Psoas muscle (tissue), 8 donors: ENCODE measurements around the gene APOBEC3G. TPM values are rescaled to one million over a fixed set of nuclear protein-coding genes. Genes with fewer than 3 reads are reported as not detected.
"Not testable (repeated sequence)": the region's sequence is repeated elsewhere in the genome, so short reads cannot be mapped to it uniquely, and the experiment has no call there.

ENCODE experiments used
- ATAC-seq, 4 donors: fragments of 200-7000 bp; cut with Tn5 transposase; one replicate each; pipeline ENCODE4 v1.9.1; 2020; ENCODE audit warnings: moderate library complexity in 3 of 4, mild to moderate bottlenecking in 2 of 4
- DNase-seq, 2 donors: peaks; one replicate each; pipeline ENCODE4 v3.0.0-alpha.2; 2020
- H3K27ac ChIP-seq: fragments of 200-600 bp; one replicate; pipeline ENCODE4 v1.8.0; 2022
- H3K27me3 ChIP-seq, 3 donors: fragments of 200-600 bp in 1 of 3; one replicate each; pipeline versions ENCODE4 v1.6.1 to v1.8.0; 2013 to 2022; ENCODE audit warnings: low read length in 2 of 3, mild to moderate bottlenecking in 2 of 3, moderate library complexity in 1 of 3; ENCODE audit not compliant: insufficient read depth in 3 of 3
- H3K36me3 ChIP-seq, 2 donors: fragments of 200-600 bp in 1 of 2; one replicate each; pipeline versions ENCODE4 v1.6.1 to v1.8.0; 2013 to 2022; ENCODE audit warnings: low read depth in 1 of 2, mild to moderate bottlenecking in 1 of 2, moderate library complexity in 1 of 2; ENCODE audit not compliant: insufficient read depth in 1 of 2
- H3K4me1 ChIP-seq: fragments of 200-600 bp; one replicate; pipeline ENCODE4 v1.8.0; 2022
- H3K4me3 ChIP-seq: fragments of 200-600 bp; one replicate; pipeline ENCODE4 v1.8.0; 2022; ENCODE audit warnings: mild to moderate bottlenecking
- H3K9me3 ChIP-seq: fragments of 200-600 bp; one replicate; pipeline ENCODE4 v1.8.0; 2022
- WGBS, 3 donors: extraction: QIAGEN DNeasy Blood & Tissue Kit; methylation state at CpG; one replicate each; pipeline versions ENCODE4 v1.1.6 to v1.1.7; 2013; 5-methylcytosine and 5-hydroxymethylcytosine counted together
- intact Hi-C, 2 donors: fragments of 100-400 bp; cut with DNase I; formaldehyde crosslinking; loops; one replicate each; pipeline versions ENCODE4 v1.11.0 to v1.14.2; 2022
- polyA plus RNA-seq, 3 donors: library from polyadenylated mRNA; stranded (reverse); fragments of 200-250 nt; gene quantifications; one replicate each; pipeline ENCODE4 v1.2.3, GENCODE V29; 2013
- total RNA-seq, 4 donors: library from RNA; stranded (reverse); fragmentation: NEBNext Ultra II Directional in 2 of 4; extraction: Animal tissue kit (Norgen Biotek cat#: 25700) in 2 of 4; gene quantifications; one replicate each; pipeline versions ENCODE4 v1.2.1 to v1.2.4, GENCODE V29; 2021 to 2023
- TF ChIP-seq, protein P1 (sequence below): fragments of 200-600 bp; IDR thresholded peaks from one replicate; pipeline ENCODE4 v1.8.0; 2022; ENCODE audit warnings: antibody characterized with exemption
- donor health status: healthy with polysubstance abuse.
- donor health status: DM: no; HTN: no; CAD: no; lungs with moderate emphysema.
- donor health status: Bipolar disorder and iron deficiency.
- donor health status: healthy.
- donor health status: DM: yes; HTN: yes; CAD: no.
- donor health status: DM: no; HTN: no; CAD: no.
- donor health status: DM: no; HTN: no; CAD: no.
- donor health status: DM: yes; HTN: yes; CAD: no.

APOBEC3G gene
- total and polyA plus RNA-seq, 7 donors, result 0.45 to 1.6 (median 1.1) TPM

DNA sequence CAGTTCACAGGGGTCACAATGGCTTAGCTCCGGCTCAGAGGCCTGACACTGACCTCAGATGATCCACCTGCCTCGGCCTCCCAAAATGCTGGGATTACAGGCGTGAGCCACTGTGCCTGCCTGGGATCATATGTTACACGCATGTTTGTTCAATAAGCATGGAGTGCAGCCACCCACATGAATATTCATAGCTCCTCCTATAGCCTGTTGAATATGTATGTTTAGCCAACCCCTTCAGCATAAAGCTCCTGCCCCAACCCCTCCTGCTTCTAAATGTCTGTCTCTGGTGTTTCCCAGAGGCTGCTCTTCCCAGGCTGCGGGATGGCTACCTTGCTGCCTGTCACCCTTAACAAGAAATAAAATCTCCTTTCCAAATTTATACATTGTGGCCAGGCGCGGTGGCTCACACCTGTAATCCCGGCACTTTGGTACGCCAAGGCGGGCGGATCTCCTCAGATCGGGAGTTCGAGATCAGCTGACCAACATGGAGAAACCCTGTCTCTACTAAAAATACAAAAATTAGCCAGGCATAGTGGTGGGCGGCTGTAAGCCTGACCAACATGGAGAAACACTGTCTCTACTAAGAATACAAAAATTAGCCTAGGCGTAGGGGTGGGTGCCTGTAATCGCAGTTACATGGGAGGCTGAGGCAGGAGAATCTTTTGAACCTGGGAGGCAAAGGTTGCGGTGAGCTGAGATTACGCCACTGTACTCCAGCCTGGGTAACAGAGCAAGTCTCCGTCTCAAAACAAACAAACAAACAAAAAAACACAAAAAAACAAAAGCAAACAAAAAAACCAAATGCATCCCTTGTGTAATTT is 37.6 kb upstream of the APOBEC3G start:
- no peak overlapping the region for H3K4me3 ChIP-seq
- TF ChIP-seq, protein P1, sequence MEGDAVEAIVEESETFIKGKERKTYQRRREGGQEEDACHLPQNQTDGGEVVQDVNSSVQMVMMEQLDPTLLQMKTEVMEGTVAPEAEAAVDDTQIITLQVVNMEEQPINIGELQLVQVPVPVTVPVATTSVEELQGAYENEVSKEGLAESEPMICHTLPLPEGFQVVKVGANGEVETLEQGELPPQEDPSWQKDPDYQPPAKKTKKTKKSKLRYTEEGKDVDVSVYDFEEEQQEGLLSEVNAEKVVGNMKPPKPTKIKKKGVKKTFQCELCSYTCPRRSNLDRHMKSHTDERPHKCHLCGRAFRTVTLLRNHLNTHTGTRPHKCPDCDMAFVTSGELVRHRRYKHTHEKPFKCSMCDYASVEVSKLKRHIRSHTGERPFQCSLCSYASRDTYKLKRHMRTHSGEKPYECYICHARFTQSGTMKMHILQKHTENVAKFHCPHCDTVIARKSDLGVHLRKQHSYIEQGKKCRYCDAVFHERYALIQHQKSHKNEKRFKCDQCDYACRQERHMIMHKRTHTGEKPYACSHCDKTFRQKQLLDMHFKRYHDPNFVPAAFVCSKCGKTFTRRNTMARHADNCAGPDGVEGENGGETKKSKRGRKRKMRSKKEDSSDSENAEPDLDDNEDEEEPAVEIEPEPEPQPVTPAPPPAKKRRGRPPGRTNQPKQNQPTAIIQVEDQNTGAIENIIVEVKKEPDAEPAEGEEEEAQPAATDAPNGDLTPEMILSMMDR, result no peak
- intact Hi-C loops, result no loop called here
- DNase-seq, result no peak
- H3K27me3 ChIP-seq, result no peaks in the 10 kb centered on the region
- H3K27ac ChIP-seq, result no peak overlapping the region
- 90 to 97% (median 92%) methylated on average over 19 of the region's 19 CpGs for WGBS, 3 donors
- ATAC-seq, result no peak
- no peaks in the 10 kb centered on the region for H3K9me3 ChIP-seq
- H3K36me3 ChIP-seq, result no peaks in the 10 kb centered on the region
- H3K4me1 ChIP-seq, result no peaks in the 10 kb centered on the region

DNA sequence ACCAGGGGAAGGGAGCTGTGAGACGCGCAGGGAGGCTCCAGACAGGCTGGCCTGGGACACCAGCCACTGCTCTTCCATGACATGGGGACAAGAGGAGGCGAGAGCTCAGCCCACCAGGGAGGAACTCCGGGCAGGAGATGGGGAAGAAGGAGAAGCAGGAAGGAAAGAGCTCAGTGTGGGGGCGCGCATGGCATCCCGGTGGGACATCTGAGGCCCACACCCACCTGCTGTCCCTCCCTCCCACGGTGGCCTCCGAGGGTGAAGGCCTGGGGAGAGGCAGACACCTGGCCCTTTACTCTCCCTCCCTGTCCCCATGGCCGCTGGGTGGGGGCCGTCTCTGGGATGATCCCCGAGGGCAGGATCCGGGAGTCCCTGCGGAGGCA is 36.9 kb upstream of the APOBEC3G start:
- H3K4me3 ChIP-seq, result peak overlapping the region; percentile 62
- 21 to 59% (median 48%) methylated on average over 4 to 13 of the region's 14 CpGs for whole genome bisulfite sequencing, 3 donors
- H3K9me3 ChIP-seq, DNase-seq, intact Hi-C loops, H3K4me1 ChIP-seq, H3K36me3 ChIP-seq, H3K27me3 ChIP-seq, H3K27ac ChIP-seq: not testable (repeated sequence)
- ATAC-seq, result peak in 2 of 4 donors; percentile 11 to 23

DNA sequence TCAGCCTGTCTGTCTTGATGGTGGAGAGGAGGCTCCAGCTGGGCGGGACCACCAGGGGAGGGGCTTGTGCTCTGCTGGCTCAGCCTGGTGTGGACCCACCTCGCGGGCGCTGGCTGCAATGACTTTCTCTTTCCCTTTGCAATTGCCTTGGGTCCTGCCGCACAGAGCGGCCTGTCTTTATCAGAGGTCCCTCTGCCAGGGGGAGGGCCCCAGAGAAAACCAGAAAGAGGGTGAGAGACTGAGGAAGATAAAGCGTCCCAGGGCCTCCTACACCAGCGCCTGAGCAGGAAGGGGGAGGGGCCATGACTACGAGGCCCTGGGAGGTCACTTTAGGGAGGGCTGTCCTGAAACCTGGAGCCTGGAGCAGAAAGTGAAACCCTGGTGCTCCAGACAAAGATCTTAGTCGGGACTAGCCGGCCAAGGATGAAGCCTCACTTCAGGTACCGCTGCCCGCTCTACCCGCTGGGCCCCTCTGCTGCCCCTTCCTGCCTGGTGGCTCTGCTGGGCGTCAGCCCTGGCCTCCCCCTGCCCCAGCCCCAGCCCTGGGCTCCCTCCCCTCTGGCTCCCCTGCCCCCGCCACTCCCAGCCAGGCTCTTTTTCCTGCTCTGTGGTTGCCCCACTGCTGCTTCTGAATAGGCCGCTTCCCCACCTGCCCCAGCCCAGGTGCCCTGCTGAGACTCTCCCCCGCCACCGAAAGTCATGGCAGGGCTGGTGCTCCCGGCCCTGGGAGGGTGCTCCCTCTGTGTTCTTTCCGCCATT is 36.4 kb upstream of the APOBEC3G start, which contains the start of gene APOBEC3F:
Gene APOBEC3F, plus strand, starts transcription at position 327 of the 759 bp plus-strand sequence. Its CDS starts 97 bp downstream, at position 424.
- H3K4me1 ChIP-seq, H3K27me3 ChIP-seq, intact Hi-C loops, H3K36me3 ChIP-seq, H3K9me3 ChIP-seq: not testable (repeated sequence)
- DNase-seq, result peak; percentile 46 to 63
- Histone ChIP-seq H3K27ac (peak within 1 kb of the TSS; percentile 61), H3K4me3 (peak within 1 kb of the TSS; percentile 62)
- peak; percentile 64 to 90 (median 80) for ATAC-seq
- WGBS, 3 donors, result 8 to 18% (median 13%) methylated on average over 11 to 21 of the region's 21 CpGs

DNA sequence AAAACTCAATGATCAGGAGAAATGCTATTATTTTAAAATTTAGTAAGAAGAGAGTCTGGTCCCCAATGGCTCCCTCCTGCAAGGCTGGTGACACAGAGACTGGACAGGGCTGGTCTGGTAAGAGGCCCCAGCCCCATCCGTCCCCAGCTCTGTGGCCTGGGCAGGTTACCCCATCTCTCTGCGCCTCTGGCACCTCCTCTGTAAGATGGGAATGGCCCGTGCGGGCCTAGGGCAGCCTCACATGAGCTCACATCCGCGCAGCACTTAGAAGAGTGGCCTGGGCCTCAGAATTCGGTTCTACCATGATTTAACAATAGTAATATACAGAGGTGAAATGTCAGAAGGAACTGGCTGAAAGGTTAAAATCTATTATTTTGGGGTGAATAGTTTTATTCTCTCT is 35.2 kb upstream of the APOBEC3G start:
- H3K9me3 ChIP-seq, result no peaks in the 10 kb centered on the region
- H3K27ac ChIP-seq, result no peak overlapping the region
- H3K36me3 ChIP-seq, result no peaks in the 10 kb centered on the region
- no peaks in the 10 kb centered on the region for H3K27me3 ChIP-seq
- 93 to 98% (median 95%) methylated on average over 7 of the region's 7 CpGs for WGBS, 3 donors
- TF ChIP-seq, protein P1, result no peak
- ATAC-seq (no peak), DNase-seq (no peak)
- H3K4me3 ChIP-seq, result peak overlapping the region; percentile 62
- no peaks in the 10 kb centered on the region for H3K4me1 ChIP-seq
- intact Hi-C loops, result no loop called here

DNA sequence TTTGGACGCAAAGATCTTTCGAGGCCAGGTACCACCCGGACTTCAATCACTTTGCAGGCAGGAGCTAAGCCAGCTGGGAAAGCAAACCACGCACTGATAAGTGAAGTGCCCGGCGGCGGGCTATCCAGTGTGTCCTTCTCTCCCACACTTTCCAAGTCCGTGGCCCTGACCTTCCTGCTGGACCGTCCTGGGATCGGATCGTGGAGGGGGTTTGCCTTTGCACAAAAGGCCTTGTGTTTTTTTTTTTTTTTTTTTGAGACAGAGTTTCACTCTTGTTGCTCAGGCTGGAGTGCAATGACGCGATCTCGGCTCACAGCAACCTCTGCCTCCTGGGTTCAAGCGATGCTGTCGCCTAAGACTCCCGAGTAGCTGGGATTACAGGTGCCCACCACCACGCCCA is 34.0 kb upstream of the APOBEC3G start:
- H3K4me1 ChIP-seq, H3K27ac ChIP-seq, ATAC-seq, intact Hi-C loops, DNase-seq, H3K27me3 ChIP-seq, H3K4me3 ChIP-seq, H3K9me3 ChIP-seq, H3K36me3 ChIP-seq: not testable (repeated sequence)
- 96 to 97% (median 97%) methylated on average over 14 to 16 of the region's 18 CpGs for WGBS, 3 donors

DNA sequence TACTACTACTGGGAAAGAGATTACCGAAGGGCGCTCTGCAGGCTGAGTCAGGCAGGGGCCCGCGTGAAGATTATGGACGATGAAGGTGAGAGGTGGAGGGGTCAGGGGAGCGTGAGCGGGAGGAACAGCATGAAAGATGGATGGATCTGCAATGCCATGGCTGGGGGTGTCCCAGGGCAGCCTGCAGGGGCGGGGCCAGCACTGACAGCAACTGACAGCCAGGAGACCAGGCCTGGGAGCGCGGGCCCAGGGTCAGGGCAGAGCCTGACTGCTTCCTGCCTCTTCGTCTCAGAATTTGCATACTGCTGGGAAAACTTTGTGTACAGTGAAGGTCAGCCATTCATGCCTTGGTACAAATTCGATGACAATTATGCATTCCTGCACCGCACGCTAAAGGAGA is 31.9 kb upstream of the APOBEC3G start:
- H3K4me1 ChIP-seq, DNase-seq, H3K27ac ChIP-seq, ATAC-seq, H3K4me3 ChIP-seq, H3K27me3 ChIP-seq, intact Hi-C loops, H3K36me3 ChIP-seq, H3K9me3 ChIP-seq: not testable (repeated sequence)
- WGBS, 3 donors, result 84 to 90% (median 84%) methylated on average over 14 of the region's 14 CpGs

DNA sequence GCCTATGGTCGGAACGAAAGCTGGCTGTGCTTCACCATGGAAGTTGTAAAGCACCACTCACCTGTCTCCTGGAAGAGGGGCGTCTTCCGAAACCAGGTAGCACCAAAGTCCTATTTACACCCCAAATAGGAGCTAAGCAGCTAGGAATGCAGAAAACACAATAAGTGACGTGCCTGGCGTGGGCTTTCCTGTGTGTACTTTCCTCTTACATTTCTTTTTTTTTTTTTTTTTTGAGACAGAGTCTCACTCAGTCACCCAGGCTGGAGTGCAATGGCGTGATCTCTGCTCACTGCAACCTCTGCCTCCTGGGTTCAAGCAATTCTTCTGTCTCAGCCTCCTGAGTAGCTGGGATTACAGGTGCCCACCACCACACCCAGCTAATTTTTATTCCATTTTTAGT is 27.6 kb upstream of the APOBEC3G start:
- WGBS, 3 donors, result 80 to 86% (median 85%) methylated on average over 7 of the region's 7 CpGs
- H3K27me3 ChIP-seq, DNase-seq, H3K4me3 ChIP-seq, H3K9me3 ChIP-seq, ATAC-seq, H3K27ac ChIP-seq, H3K36me3 ChIP-seq, intact Hi-C loops, H3K4me1 ChIP-seq: not testable (repeated sequence)

DNA sequence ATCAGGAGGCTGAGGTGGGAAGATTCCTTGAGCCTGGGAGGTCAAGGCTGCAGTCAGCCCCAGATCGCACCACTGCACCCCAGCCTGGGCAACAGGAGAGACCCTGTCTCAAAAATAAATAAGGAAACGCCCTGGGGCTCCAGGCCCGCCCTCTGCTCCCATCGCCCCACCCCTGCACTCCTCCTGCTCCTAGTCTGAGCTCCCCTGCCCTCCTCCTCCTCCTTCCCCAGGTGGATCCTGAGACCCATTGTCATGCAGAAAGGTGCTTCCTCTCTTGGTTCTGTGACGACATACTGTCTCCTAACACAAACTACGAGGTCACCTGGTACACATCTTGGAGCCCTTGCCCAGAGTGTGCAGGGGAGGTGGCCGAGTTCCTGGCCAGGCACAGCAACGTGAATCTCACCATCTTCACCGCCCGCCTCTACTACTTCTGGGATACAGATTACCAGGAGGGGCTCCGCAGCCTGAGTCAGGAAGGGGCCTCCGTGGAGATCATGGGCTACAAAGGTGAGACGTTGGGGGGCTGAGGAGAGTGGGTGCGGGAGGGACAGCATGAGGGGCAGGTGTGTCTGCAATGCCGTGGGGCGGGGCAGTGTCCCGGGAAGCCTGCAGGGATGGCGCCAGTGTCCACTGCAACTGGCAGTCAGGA is 25.1 kb upstream of the APOBEC3G start:
- 78 to 80% (median 79%) methylated on average over 15 to 16 of the region's 18 CpGs for WGBS, 3 donors
- H3K27me3 ChIP-seq, H3K4me1 ChIP-seq, DNase-seq, H3K27ac ChIP-seq, ATAC-seq, intact Hi-C loops, H3K9me3 ChIP-seq, H3K4me3 ChIP-seq, H3K36me3 ChIP-seq: not testable (repeated sequence)
